Stimulated activated CD8-positive, alpha-beta memory T cell treated with anti-CD3 and anti-CD28 coated beads, Interleukin-12 subunit alpha, Interleukin-12 subunit beta, amount 100 ng/mL, for 1 hour (primary cell): ENCODE measurements around the gene AGO3.

Source experiments
- DNase-seq: peaks from one replicate; pipeline ENCODE4 v3.0.0-alpha.2; 2020; ENCODE audit warnings: low read depth

Gene AGO3

GRCh38 chr1:36083635-36084496, 153.0 kb downstream of the AGO3 start, which contains the start of gene TEKT2:
Gene TEKT2, plus strand, starts transcription at chr1:36084094. Its CDS starts 828 bp downstream, at chr1:36084922.
- no peak for DNase-seq

- DNase-seq: no peak
Measured at GRCh38 chr1:36084497-36085115, 153.7 kb downstream of the AGO3 start.

GRCh38 chr1:36085126-36085525, 154.2 kb downstream of the AGO3 start:
- DNase-seq: no peak

- DNase-seq: no peak
Measured at GRCh38 chr1:36085686-36086526, 155.0 kb downstream of the AGO3 start.

GRCh38 chr1:36086529-36087232, 155.8 kb downstream of the AGO3 start:
- DNase-seq: no peak

GRCh38 chr1:36087233-36088123, 156.6 kb downstream of the AGO3 start:
- no peak for DNase-seq

GRCh38 chr1:36088265-36088576, 157.3 kb downstream of the AGO3 start:
- DNase-seq: no peak

- peak; percentile 86 for DNase-seq
Measured at GRCh38 chr1:36088577-36089392, 157.9 kb downstream of the AGO3 start, which contains the start of gene ADPRS. Gene ADPRS, plus strand, starts transcription at chr1:36088892. Its CDS starts 13 bp downstream, at chr1:36088905.

GRCh38 chr1:36089393-36090121, 158.7 kb downstream of the AGO3 start:
- no peak for DNase-seq

- DNase-seq: no peak
Measured at GRCh38 chr1:36091141-36091540, 160.2 kb downstream of the AGO3 start.

GRCh38 chr1:36091698-36092097, 160.8 kb downstream of the AGO3 start:
- DNase-seq: no peak

- DNase-seq: no peak
Measured at GRCh38 chr1:36092166-36092797, 161.4 kb downstream of the AGO3 start.

- no peak for DNase-seq
Measured at GRCh38 chr1:36092798-36093185, 161.9 kb downstream of the AGO3 start.

GRCh38 chr1:36093226-36093625, 162.3 kb downstream of the AGO3 start:
- no peak for DNase-seq

- DNase-seq: no peak
Measured at GRCh38 chr1:36093929-36094328, 163.0 kb downstream of the AGO3 start.

- no peak for DNase-seq
Measured at GRCh38 chr1:36094621-36095061, 163.7 kb downstream of the AGO3 start.

GRCh38 chr1:36095760-36096405, 165.0 kb downstream of the AGO3 start:
- DNase-seq: no peak
